Uterus (tissue), 4 donors: ENCODE data around the gene TOX2. TPM values are rescaled to one million over a fixed set of nuclear protein-coding genes. Genes with fewer than 3 reads are reported as not detected.

Source experiments
- DNase-seq, 2 donors: peaks; one replicate each; pipeline ENCODE4 v3.0.0-alpha.2; 2019 to 2020
- H3K27ac ChIP-seq, 2 donors: fragments of 200-600 bp; sonication (generic); 1 replicate in 1 of 2; 2 replicates in 1 of 2; pipeline ENCODE4 v1.5.1; 2016 to 2018
- H3K27me3 ChIP-seq, 2 donors: fragments of 200-600 bp; sonication (generic); one replicate each; pipeline ENCODE4 v1.5.1; 2018 to 2019; ENCODE audit warnings: control low read depth in 1 of 2
- H3K36me3 ChIP-seq, 2 donors: fragments of 200-600 bp; sonication (generic); one replicate each; pipeline ENCODE4 v1.5.1; 2019; ENCODE audit warnings: control low read depth in 1 of 2
- H3K4me1 ChIP-seq, 2 donors: fragments of 200-600 bp; sonication (generic); one replicate each; pipeline ENCODE4 v1.5.1; 2018 to 2019; ENCODE audit warnings: control low read depth in 1 of 2
- H3K4me3 ChIP-seq, 2 donors: fragments of 200-600 bp; sonication (generic); 1 replicate in 1 of 2; 2 replicates in 1 of 2; pipeline ENCODE4 v1.5.1; 2018 to 2019; ENCODE audit warnings: mild to moderate bottlenecking in 1 of 2
- H3K9me3 ChIP-seq, 2 donors: fragments of 200-600 bp; sonication (generic); one replicate each; pipeline ENCODE4 v1.5.1; 2019; ENCODE audit warnings: control low read depth in 1 of 2
- CTCF ChIP-seq, 4 experiments: fragments of 200-600 bp in 2 of 4; fragments of 450-650 bp in 2 of 4; sonication (generic) in 2 of 4; IDR thresholded peaks; one replicate each; pipeline ENCODE4 v1.5.1; 2016 to 2019; ENCODE audit warnings: antibody characterized with exemption in 4 of 4, mild to moderate bottlenecking in 2 of 4, moderate library complexity in 1 of 4
- POLR2A ChIP-seq, 2 donors: fragments of 450-650 bp; IDR thresholded peaks; one replicate each; pipeline ENCODE4 v1.6.1; 2016; ENCODE audit warnings: antibody characterized with exemption in 2 of 2, mild to moderate bottlenecking in 1 of 2, moderate library complexity in 1 of 2
- intact Hi-C: fragments of 100-400 bp; cut with DNase I; formaldehyde crosslinking; loops from one replicate; pipeline ENCODE4 v1.15.1; 2023; ENCODE audit warnings: low total_unique reads
- total RNA-seq, 4 donors: library from RNA; depleted of rRNA in 3 of 4; stranded (reverse); fragments of >200 nt in 3 of 4; gene quantifications; one replicate each; pipeline versions ENCODE4 v1.1.0 to v1.2.4, GENCODE V29; 2014 to 2023
- donor health status: DM: yes; HTN: yes; CAD: no.

TOX2 gene
- total RNA-seq, result 1 to 10 TPM in 1 of 4 donors, under 1 TPM in 2, not detected in 1; 0.26 to 4.8 (median 0.28) TPM

GRCh38 chr20:43914311-43915210, at the start of gene TOX2:
Gene TOX2 (plus strand): TSS chr20:43914852. CDS start chr20:43914892, 40 bp downstream.
- H3K9me3 ChIP-seq, result peaks cover 0 to 10% of the 10 kb centered on the region in 2 donors
- H3K4me3 ChIP-seq, result peak within 1 kb of the TSS; percentile 29 to 30
- peak within 1 kb of the TSS in 1 of 2 donors; percentile 41 for H3K27ac ChIP-seq
- no peaks in the 10 kb centered on the region for H3K36me3 ChIP-seq
- H3K27me3 ChIP-seq, result no peaks in the 10 kb centered on the region
- no peaks in the 10 kb centered on the region for H3K4me1 ChIP-seq
- DNase-seq, result no peak
- TF ChIP-seq CTCF (IDR thresholded peaks at IDR 0.05) (no peak), POLR2A (IDR thresholded peaks at IDR 0.05) (no peak)
- intact Hi-C loops, result no loop called here

- Histone ChIP-seq H3K9me3 (no peaks in the 10 kb centered on the region), H3K27ac (no peak overlapping the region), H3K27me3 (no peaks in the 10 kb centered on the region), H3K36me3 (no peaks in the 10 kb centered on the region), H3K4me1 (no peaks in the 10 kb centered on the region), H3K4me3 (no peak overlapping the region)
- no peak for DNase-seq
- no peak for TF ChIP-seq CTCF (IDR thresholded peaks at IDR 0.05)
- no peak for TF ChIP-seq POLR2A (IDR thresholded peaks at IDR 0.05)
- intact Hi-C loops, result no loop called here
Observed at GRCh38 chr20:43868091-43868490, 46.6 kb upstream of the TOX2 start.

- Histone ChIP-seq H3K36me3 (no peaks in the 10 kb centered on the region), H3K4me3 (no peak overlapping the region), H3K27ac (no peak overlapping the region), H3K27me3 (no peaks in the 10 kb centered on the region), H3K9me3 (no peaks in the 10 kb centered on the region), H3K4me1 (no peaks in the 10 kb centered on the region)
- DNase-seq, result no peak
- intact Hi-C loops, result no loop called here
- TF ChIP-seq POLR2A (IDR thresholded peaks at IDR 0.05) (no peak), CTCF (IDR thresholded peaks at IDR 0.05) (no peak)
Observed at GRCh38 chr20:43870484-43870883, 44.2 kb upstream of the TOX2 start.

- no peak overlapping the region for H3K4me3 ChIP-seq
- no peaks in the 10 kb centered on the region for H3K36me3 ChIP-seq
- intact Hi-C loops, result no loop called here
- H3K27ac ChIP-seq, result no peak overlapping the region
- no peak for DNase-seq
- H3K9me3 ChIP-seq, result no peaks in the 10 kb centered on the region
- no peaks in the 10 kb centered on the region for H3K27me3 ChIP-seq
- H3K4me1 ChIP-seq, result no peaks in the 10 kb centered on the region
- TF ChIP-seq POLR2A (IDR thresholded peaks at IDR 0.05), result no peak
- TF ChIP-seq CTCF (IDR thresholded peaks at IDR 0.05), result no peak
Observed at GRCh38 chr20:43878776-43879175, 35.9 kb upstream of the TOX2 start.

GRCh38 chr20:43893930-43894329, 20.7 kb upstream of the TOX2 start:
- DNase-seq, result no peak
- H3K9me3 ChIP-seq, result no peaks in the 10 kb centered on the region
- H3K4me3 ChIP-seq, result no peak overlapping the region
- no peak overlapping the region for H3K27ac ChIP-seq
- no peaks in the 10 kb centered on the region for H3K36me3 ChIP-seq
- no peaks in the 10 kb centered on the region for H3K4me1 ChIP-seq
- TF ChIP-seq CTCF (IDR thresholded peaks at IDR 0.05), result no peak
- no peak for TF ChIP-seq POLR2A (IDR thresholded peaks at IDR 0.05)
- no peaks in the 10 kb centered on the region for H3K27me3 ChIP-seq
- intact Hi-C loops, result no loop called here
